ENCODE measurements around the gene LLCFC1.

DNA sequence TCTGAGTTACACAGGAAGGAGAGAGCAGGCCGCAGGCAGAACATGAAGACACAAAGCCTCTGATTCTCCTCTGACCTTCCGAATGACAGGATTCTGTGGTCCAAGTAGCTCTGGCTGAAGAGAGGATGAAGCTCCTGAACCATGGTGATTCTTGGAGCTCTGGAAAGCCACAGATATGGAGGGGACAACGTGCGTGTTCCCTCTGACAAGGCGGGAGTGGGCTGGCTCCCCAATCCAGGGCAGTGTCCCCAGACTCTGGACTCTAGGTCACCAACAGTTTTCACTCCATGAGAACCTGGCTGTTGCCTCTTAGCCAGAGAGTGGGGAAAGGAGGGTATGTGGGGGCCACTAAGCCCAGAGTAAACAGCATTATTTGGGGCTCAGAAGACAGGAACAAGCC, 46.3 kb upstream of the LLCFC1 start:
- TF ChIP-seq CTCF (IDR thresholded peaks at IDR 0.05; ENCODE audit: poor library complexity, severe bottlenecking) (no peak), EZH2 (IDR thresholded peaks at IDR 0.05; ENCODE audit: borderline replicate concordance, insufficient read depth, low read length, poor library complexity, severe bottlenecking) (no peak), MXI1 (conservative IDR thresholded peaks at IDR 0.05; ENCODE audit: poor library complexity, severe bottlenecking) (no peak), POLR2AphosphoS5 (IDR thresholded peaks at IDR 0.05) (no peak)
